H1 (cell line): ENCODE measurements around the gene TENT5D. TPM values are rescaled to one million over a fixed set of nuclear protein-coding genes. Genes with fewer than 3 reads are reported as not detected.

Experiments
- CTCF ChIA-PET: fragments of 300-600 bp; sonication (Branson Sonifier 250); formaldehyde crosslinking; loops from one replicate; lab custom pipeline; 2021; ENCODE audit not compliant: partially characterized antibody; lab: Charles Lee
- POLR2A ChIA-PET: fragments of 300-600 bp; sonication (Branson Sonifier 250); formaldehyde crosslinking; loops from one replicate; lab custom pipeline; 2021; ENCODE audit warnings: inconsistent platforms; ENCODE audit not compliant: partially characterized antibody; lab: Charles Lee
- DNase-seq, 2 experiments: peaks; one replicate each; pipeline versions ENCODE4 v3.0.0 to v3.0.0-alpha.2; 2010 to 2022; ENCODE audit warnings: low spot score in 2 of 2, low read depth in 1 of 2, mixed read lengths in 1 of 2
- FAIRE-seq: peaks from 2 replicates; lab custom pipeline; 2011; peaks lifted over from hg19 to GRCh38; lab: Jason Lieb, UNC
- H2AFZ ChIP-seq: 2 replicates; pipeline ENCODE4 v1.8.1; 2012; ENCODE audit warnings: low read length, inconsistent platforms
- H2AK5ac ChIP-seq: 2 replicates; pipeline ENCODE4 v1.6.1; 2013; ENCODE audit warnings: low read depth, low read length
- H2BK120ac ChIP-seq: replicated peaks from 2 replicates; pipeline ENCODE3; 2013; ENCODE audit warnings: low read depth, low read length, inconsistent platforms
- H2BK12ac ChIP-seq: 2 replicates; pipeline ENCODE4 v1.6.1; 2013; ENCODE audit warnings: low read depth, low read length
- H2BK15ac ChIP-seq: 2 replicates; pipeline ENCODE4 v1.6.1; 2013; ENCODE audit warnings: low read length
- H2BK20ac ChIP-seq: 2 replicates; pipeline ENCODE4 v1.6.1; 2013; ENCODE audit warnings: low read length
- H2BK5ac ChIP-seq: 2 replicates; pipeline ENCODE4 v1.6.1; 2013; ENCODE audit warnings: low read depth, low read length
- H3K14ac ChIP-seq: 2 replicates; pipeline ENCODE4 v1.6.1; 2013; ENCODE audit warnings: inconsistent platforms; ENCODE audit not compliant: insufficient read length
- H3K18ac ChIP-seq: 2 replicates; pipeline ENCODE4 v1.6.1; 2013; ENCODE audit warnings: low read length; ENCODE audit errors: extremely low read depth
- H3K23ac ChIP-seq: 2 replicates; pipeline ENCODE4 v1.6.1; 2013; ENCODE audit warnings: inconsistent platforms; ENCODE audit not compliant: insufficient read length
- H3K23me2 ChIP-seq: 2 replicates; pipeline ENCODE4 v1.6.1; 2013; ENCODE audit warnings: low read depth, low read length
- H3K27ac ChIP-seq: 2 replicates; pipeline ENCODE4 v1.6.1; 2011; ENCODE audit warnings: low read depth, low read length, inconsistent platforms
- H3K27me3 ChIP-seq, 4 experiments: replicated peaks in 1 of 4; 1 replicate in 1 of 4; 2 replicates in 3 of 4; pipeline versions ENCODE4 v1.6.1 to v1.8.1; 2011 to 2013; ENCODE audit warnings: low read length in 3 of 4, mild to moderate bottlenecking in 3 of 4, inconsistent platforms in 2 of 4, mixed read lengths in 2 of 4, moderate library complexity in 1 of 4; ENCODE audit not compliant: control insufficient read depth in 3 of 4, insufficient read depth in 3 of 4; ENCODE audit errors: extremely low read depth in 1 of 4
- H3K36me3 ChIP-seq, 4 experiments: 2 replicates each; pipeline versions ENCODE4 v1.6.1 to v1.8.1; 2011 to 2013; ENCODE audit warnings: mild to moderate bottlenecking in 4 of 4, low read length in 3 of 4, moderate library complexity in 2 of 4, control low read depth in 1 of 4, inconsistent platforms in 1 of 4; ENCODE audit not compliant: insufficient read depth in 4 of 4, control insufficient read depth in 2 of 4
- H3K4ac ChIP-seq: replicated peaks from 2 replicates; pipeline ENCODE3; 2013; ENCODE audit warnings: low read length, low read depth, mixed read lengths, inconsistent platforms; ENCODE audit not compliant: insufficient read length
- H3K4me1 ChIP-seq, 4 experiments: replicated peaks in 1 of 4; 1 replicate in 1 of 4; 2 replicates in 3 of 4; pipeline versions ENCODE4 v1.6.1 to v1.8.1; 2011 to 2013; ENCODE audit warnings: low read length in 3 of 4, inconsistent platforms in 2 of 4, mixed read lengths in 1 of 4; ENCODE audit not compliant: insufficient read depth in 4 of 4, control insufficient read depth in 3 of 4
- H3K4me2 ChIP-seq, 2 experiments: 2 replicates each; pipeline versions ENCODE4 v1.6.1 to v1.8.1; 2011 to 2013; ENCODE audit warnings: low read depth in 2 of 2, low read length in 2 of 2, control low read depth in 1 of 2, inconsistent platforms in 1 of 2, mild to moderate bottlenecking in 1 of 2; ENCODE audit not compliant: insufficient read depth in 1 of 2
- H3K4me3 ChIP-seq, 4 experiments: fragments of 200-600, 300-600 bp in 1 of 4; sonication (generic), shearing (Covaris generic), sonication (Bioruptor Twin) in 1 of 4; 2 replicates each; pipeline versions ENCODE4 v1.5.1 to v1.8.1; 2011 to 2016; ENCODE audit warnings: low read length in 4 of 4, low read depth in 3 of 4, control low read depth in 2 of 4, inconsistent platforms in 2 of 4, mild to moderate bottlenecking in 2 of 4, mixed read lengths in 1 of 4, moderate library complexity in 1 of 4; ENCODE audit not compliant: insufficient read depth in 2 of 4; ENCODE audit errors: extremely low read depth in 1 of 4
- H3K56ac ChIP-seq: replicated peaks from 2 replicates; pipeline ENCODE3; 2013; ENCODE audit warnings: low read depth, mild to moderate bottlenecking, mixed read lengths, low read length, inconsistent platforms; ENCODE audit not compliant: insufficient read length
- H3K79me1 ChIP-seq: 2 replicates; pipeline ENCODE4 v1.6.1; 2013; ENCODE audit warnings: low read depth, low read length, control low read depth
- H3K79me2 ChIP-seq, 2 experiments: 2 replicates each; pipeline versions ENCODE4 v1.6.1 to v1.8.1; 2012 to 2013; ENCODE audit warnings: low read length in 2 of 2, mild to moderate bottlenecking in 2 of 2, inconsistent platforms in 1 of 2; ENCODE audit not compliant: insufficient read depth in 2 of 2, control insufficient read depth in 1 of 2
- H3K9ac ChIP-seq, 4 experiments: replicated peaks in 1 of 4; 1 replicate in 1 of 4; 2 replicates in 3 of 4; pipeline versions ENCODE4 v1.6.1 to v1.8.1; 2011 to 2013; ENCODE audit warnings: low read depth in 3 of 4, low read length in 3 of 4, control low read depth in 2 of 4, mild to moderate bottlenecking in 2 of 4, moderate library complexity in 2 of 4, inconsistent platforms in 1 of 4; ENCODE audit errors: extremely low read depth in 1 of 4
- H3K9me3 ChIP-seq, 2 experiments: 2 replicates each; pipeline versions ENCODE4 v1.6.1 to v1.8.1; 2012 to 2013; ENCODE audit warnings: mild to moderate bottlenecking in 2 of 2, moderate library complexity in 2 of 2, control low read depth in 1 of 2, inconsistent platforms in 1 of 2, low read depth in 1 of 2, low read length in 1 of 2, mixed read lengths in 1 of 2; ENCODE audit not compliant: insufficient read depth in 2 of 2
- H4K20me1 ChIP-seq, 2 experiments: replicated peaks in 1 of 2; 2 replicates each; pipeline versions ENCODE3 to v1.8.1; 2011 to 2013; ENCODE audit warnings: inconsistent platforms in 2 of 2, low read length in 2 of 2, mild to moderate bottlenecking in 1 of 2; ENCODE audit not compliant: insufficient read depth in 2 of 2, control insufficient read depth in 1 of 2
- H4K5ac ChIP-seq: 2 replicates; pipeline ENCODE4 v1.6.1; 2013; ENCODE audit warnings: low read length, low read depth, mixed read lengths, inconsistent platforms; ENCODE audit not compliant: insufficient read length
- H4K8ac ChIP-seq: 2 replicates; pipeline ENCODE4 v1.8.0; 2013; ENCODE audit warnings: mild to moderate bottlenecking, moderate library complexity, low read length, inconsistent platforms; ENCODE audit not compliant: insufficient read depth; ENCODE audit errors: extremely low read depth
- H4K91ac ChIP-seq: replicated peaks from 2 replicates; pipeline ENCODE3; 2013; ENCODE audit warnings: low read length, mixed read lengths, inconsistent platforms; ENCODE audit not compliant: insufficient read length
- BACH1 ChIP-seq: IDR thresholded peaks from 2 replicates; pipeline ENCODE4 v1.6.1; 2012; ENCODE audit warnings: low read length, improper control_type of control experiment
- CREB1 ChIP-seq: IDR thresholded peaks from 2 replicates; pipeline ENCODE4 v1.6.1; 2012; ENCODE audit warnings: inconsistent platforms
- CTBP2 ChIP-seq: IDR thresholded peaks from 2 replicates; pipeline ENCODE4 v1.7.0; 2011; ENCODE audit warnings: borderline replicate concordance, mild to moderate bottlenecking, moderate library complexity, mixed read lengths, low read length; ENCODE audit not compliant: insufficient read depth, insufficient read length
- EP300 ChIP-seq, 2 experiments: IDR thresholded peaks; 1 replicate in 1 of 2; 2 replicates in 1 of 2; pipeline ENCODE4 v1.6.1; 2011 to 2012; ENCODE audit warnings: low read depth in 2 of 2, low read length in 2 of 2, mild to moderate bottlenecking in 2 of 2, borderline replicate concordance in 1 of 2, inconsistent platforms in 1 of 2, moderate library complexity in 1 of 2
- HDAC2 ChIP-seq, 2 experiments: fragments of 300-600 bp in 1 of 2; sonication (generic) in 1 of 2; IDR thresholded peaks; 2 replicates each; pipeline ENCODE4 v1.6.1; 2011 to 2012; ENCODE audit warnings: low read depth in 2 of 2, low read length in 2 of 2, mild to moderate bottlenecking in 2 of 2, moderate library complexity in 2 of 2, borderline replicate concordance in 1 of 2, inconsistent platforms in 1 of 2
- KDM5A ChIP-seq: fragments of 200-600 bp; IDR thresholded peaks from 2 replicates; pipeline ENCODE4 v1.7.1; 2012; ENCODE audit warnings: mild to moderate bottlenecking, low read length, inconsistent platforms, mixed read lengths
- RBBP5 ChIP-seq: IDR thresholded peaks from 2 replicates; pipeline ENCODE4 v1.7.1; 2012; ENCODE audit warnings: low read depth, mild to moderate bottlenecking, inconsistent platforms, low read length, moderate library complexity, borderline replicate concordance
- RNF2 ChIP-seq: fragments of 200-900, 300-1000 bp; sonication (generic); IDR thresholded peaks from 2 replicates; pipeline ENCODE4 v1.7.1; 2016; ENCODE audit warnings: borderline replicate concordance, low read depth, mild to moderate bottlenecking, antibody characterized with exemption, low read length; ENCODE audit not compliant: poor library complexity, severe bottlenecking; ENCODE audit errors: missing control alignments
- SIN3A ChIP-seq, 2 experiments: IDR thresholded peaks in 1 of 2; conservative IDR thresholded peaks in 1 of 2; 2 replicates each; pipeline ENCODE4 v1.6.1; 2011 to 2012; ENCODE audit warnings: low read length in 2 of 2, improper control_type of control experiment in 1 of 2, low read depth in 1 of 2, mild to moderate bottlenecking in 1 of 2
- SIRT6 ChIP-seq: IDR thresholded peaks from one replicate; pipeline ENCODE4 v1.7.1; 2012; ENCODE audit warnings: low read length, inconsistent platforms
- polyA plus RNA-seq, 7 experiments: library from polyadenylated mRNA; depleted of rRNA in 3 of 7; stranded (reverse) in 5 of 7; unstranded in 2 of 7; fragments of >200 nt in 5 of 7; fragments of 200-250 nt in 2 of 7; gene quantifications; 1 replicate in 5 of 7; 2 replicates in 1 of 7; 4 replicates in 1 of 7; pipeline versions ENCODE4 v1.2.1 to v1.2.3, GENCODE V29; 2011 to 2013; ENCODE audit warnings: missing spikeins in 2 of 7, mixed read lengths in 2 of 7
- total RNA-seq: library from RNA; stranded (reverse); fragmentation: NEBNext Ultra II Directional; extraction: Animal tissue kit (Norgen Biotek cat#: 25700); gene quantifications from 2 replicates; pipeline ENCODE4 v1.2.1, GENCODE V29; 2021

TENT5D gene
- total and polyA plus RNA-seq, 2 of the 8 experiments (the other 6 are each of a cell fraction or from before 2014, with no cell fraction given) = not detected

DNA sequence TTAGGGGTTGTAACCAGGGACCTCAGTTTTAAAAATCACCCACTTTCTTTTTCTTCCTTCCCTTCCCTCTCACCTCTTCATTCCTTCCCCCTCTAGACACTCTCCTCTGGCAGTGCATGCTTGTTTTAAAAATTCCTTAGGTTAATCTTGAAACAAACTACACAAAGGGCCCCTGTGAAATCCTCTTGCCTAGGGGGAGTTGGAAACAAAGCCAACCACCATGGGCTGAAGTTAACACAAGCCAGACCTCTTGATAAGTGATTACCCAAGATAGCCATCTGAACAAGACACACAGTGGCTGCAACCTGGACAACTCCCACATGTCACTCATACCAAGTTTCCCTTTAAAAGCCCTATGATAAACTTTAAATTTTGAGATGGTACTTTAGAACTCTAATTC, 68.9 kb downstream of the TENT5D start:
- H2BK15ac ChIP-seq = no peak overlapping the region
- H3K56ac ChIP-seq = no peak overlapping the region
- DNase-seq (no peak), FAIRE-seq (no peak)
- H3K14ac ChIP-seq = no peak overlapping the region
- H3K9me3 ChIP-seq = peaks cover 5 to 10% of the 10 kb centered on the region in 2 experiments; a peak in 2 of 4 replicates
- no peak overlapping the region for H2BK12ac ChIP-seq
- POLR2A ChIA-PET = no interaction called here
- no peak overlapping the region for H3K4ac ChIP-seq
- H2BK5ac ChIP-seq = no peak overlapping the region
- no peak overlapping the region for H3K18ac ChIP-seq
- no peak overlapping the region for H3K4me3 ChIP-seq
- H3K27ac ChIP-seq = no peak overlapping the region
- no peaks in the 10 kb centered on the region for H3K4me1 ChIP-seq
- no peaks in the 10 kb centered on the region for H3K36me3 ChIP-seq
- no peaks in the 10 kb centered on the region for H3K79me1 ChIP-seq
- no peak overlapping the region for H2AK5ac ChIP-seq
- no peaks in the 10 kb centered on the region for H4K20me1 ChIP-seq
- H2AFZ ChIP-seq = no peak overlapping the region
- no peak overlapping the region for H3K9ac ChIP-seq
- H4K91ac ChIP-seq = no peak overlapping the region
- H3K23ac ChIP-seq = no peak overlapping the region
- no peaks in the 10 kb centered on the region for H3K23me2 ChIP-seq
- H3K4me2 ChIP-seq = no peak overlapping the region
- no peaks in the 10 kb centered on the region for H3K79me2 ChIP-seq
- CTCF ChIA-PET = no interaction called here
- H3K27me3 ChIP-seq = no peaks in the 10 kb centered on the region
- H4K5ac ChIP-seq = no peak overlapping the region
- no peak overlapping the region for H2BK20ac ChIP-seq
- TF ChIP-seq SIRT6 = no peak
- TF ChIP-seq SIN3A (conservative IDR thresholded peaks at IDR 0.05 in 1 of 2, IDR thresholded peaks at IDR 0.05 in 1 of 2; ENCODE audit: low read depth in 1 of 2, low read length in 2 of 2) = no peak
- no peak for TF ChIP-seq RNF2
- TF ChIP-seq RBBP5 = no peak
- TF ChIP-seq KDM5A = no peak
- TF ChIP-seq EP300 (IDR thresholded peaks at IDR 0.05; ENCODE audit: borderline replicate concordance in 1 of 2, low read depth in 2 of 2, low read length in 2 of 2) = no peak
- no peak for TF ChIP-seq CREB1
- TF ChIP-seq BACH1 = no peak
- no peak for TF ChIP-seq CTBP2
- TF ChIP-seq HDAC2 (IDR thresholded peaks at IDR 0.05; ENCODE audit: borderline replicate concordance in 1 of 2, low read depth in 2 of 2, low read length in 2 of 2) = no peak
- no peak overlapping the region for H4K8ac ChIP-seq
- H2BK120ac ChIP-seq = no peak overlapping the region
